Spleen (tissue), 11 donors: ENCODE results near the gene JMJD4. TPM values are rescaled to one million over a fixed set of nuclear protein-coding genes. Genes with fewer than 3 reads are reported as not detected.
"Not testable (repeated sequence)": the region's sequence is repeated elsewhere in the genome, so short reads cannot be mapped to it uniquely, and the experiment has no call there.

ENCODE experiments used
- DNase-seq: peaks from one replicate; pipeline ENCODE4 v3.0.0-alpha.2; 2020
- H3K27ac ChIP-seq, 8 donors: fragments of 200-600 bp; sonication (generic) in 7 of 8; 1 replicate in 4 of 8; 2 replicates in 4 of 8; pipeline versions ENCODE4 v1.5.0 to v1.8.0; 2016 to 2021; ENCODE audit warnings: inconsistent platforms in 4 of 8, mild to moderate bottlenecking in 4 of 8, moderate library complexity in 1 of 8
- H3K27me3 ChIP-seq, 7 donors: fragments of 200-600 bp; sonication (generic) in 6 of 7; replicated peaks in 1 of 7; 1 replicate in 4 of 7; 2 replicates in 3 of 7; pipeline versions ENCODE4 v1.5.0 to v1.8.0; 2016 to 2021; ENCODE audit warnings: inconsistent platforms in 3 of 7, mild to moderate bottlenecking in 1 of 7
- H3K36me3 ChIP-seq, 6 donors: fragments of 200-600 bp; sonication (generic) in 5 of 6; 1 replicate in 4 of 6; 2 replicates in 2 of 6; pipeline versions ENCODE4 v1.5.0 to v1.8.0; 2016 to 2021; ENCODE audit warnings: inconsistent platforms in 2 of 6
- H3K4me1 ChIP-seq, 6 donors: fragments of 200-600 bp; sonication (generic) in 5 of 6; 1 replicate in 3 of 6; 2 replicates in 3 of 6; pipeline versions ENCODE4 v1.5.0 to v1.8.0; 2016 to 2021; ENCODE audit warnings: inconsistent platforms in 3 of 6
- H3K4me3 ChIP-seq, 8 donors: fragments of 200-600 bp; sonication (generic) in 7 of 8; 1 replicate in 4 of 8; 2 replicates in 4 of 8; pipeline versions ENCODE4 v1.5.0 to v1.8.0; 2016 to 2021; ENCODE audit warnings: inconsistent platforms in 4 of 8, mild to moderate bottlenecking in 4 of 8, moderate library complexity in 2 of 8
- H3K9me3 ChIP-seq, 8 donors: fragments of 200-600 bp; sonication (generic) in 7 of 8; 1 replicate in 4 of 8; 2 replicates in 4 of 8; pipeline versions ENCODE4 v1.5.0 to v1.8.0; 2016 to 2021; ENCODE audit warnings: inconsistent platforms in 4 of 8
- CTCF ChIP-seq, 11 experiments: fragments of 200-600 bp in 7 of 11; fragments of 450-650 bp in 4 of 11; sonication (generic) in 4 of 11; IDR thresholded peaks in 8 of 11; conservative IDR thresholded peaks in 3 of 11; 1 replicate in 7 of 11; 2 replicates in 4 of 11; pipeline versions ENCODE4 v1.4.0 to v1.8.0; 2016 to 2021; ENCODE audit warnings: antibody characterized with exemption in 11 of 11, inconsistent platforms in 4 of 11, mild to moderate bottlenecking in 1 of 11
- POLR2A ChIP-seq, 3 donors: fragments of 450-650 bp; IDR thresholded peaks; one replicate each; pipeline ENCODE4 v1.5.1; 2017; ENCODE audit warnings: antibody characterized with exemption in 3 of 3, mild to moderate bottlenecking in 1 of 3
- POLR2AphosphoS5 ChIP-seq, 3 donors: sonication (generic); formaldehyde crosslinking; IDR thresholded peaks; one replicate each; pipeline ENCODE4 v1.5.1; 2017; ENCODE audit warnings: antibody characterized with exemption in 3 of 3
- WGBS, 5 donors: extraction: QIAGEN DNeasy Blood & Tissue Kit in 3 of 5; methylation state at CpG; one replicate each; pipeline versions ENCODE4 v1.1.5 to v1.1.7; 2013 to 2018; 5-methylcytosine and 5-hydroxymethylcytosine counted together
- intact Hi-C: fragments of 100-400 bp; cut with DNase I; formaldehyde crosslinking; loops from one replicate; pipeline ENCODE4 v1.15.0; 2023; ENCODE audit warnings: low total_unique reads
- polyA plus RNA-seq, 3 donors: library from polyadenylated mRNA; stranded (reverse); fragments of 200-250 nt; gene quantifications; one replicate each; pipeline ENCODE4 v1.2.1, GENCODE V29; 2013
- total RNA-seq, 7 donors: library from RNA; depleted of rRNA in 3 of 7; stranded (reverse); fragments of >200 nt in 3 of 7; fragmentation: NEBNext Ultra II Directional in 4 of 7; extraction: Animal tissue kit (Norgen Biotek cat#: 25700) in 4 of 7; gene quantifications; one replicate each; pipeline versions ENCODE4 v1.1.0 to v1.2.1, GENCODE V29; 2016 to 2021
- donor health status: healthy with polysubstance abuse.
- donor health status: DM: no; HTN: no; CAD: no; lungs with moderate emphysema.
- donor health status: DM: no; HTN: no; CAD: no.
- donor health status: Bipolar disorder and iron deficiency.
- donor health status: healthy.
- donor health status: DM: no; HTN: no; CAD: no.
- donor health status: DM: yes; HTN: yes; CAD: no.

JMJD4 gene
- total and polyA plus RNA-seq, 10 donors = 11.2 to 35.4 (median 18.6) TPM

GRCh38 chr1:227709451-227709850 lies 25.7 kb downstream of the JMJD4 start:
- intact Hi-C loops = no loop called here
- Histone ChIP-seq H3K27ac (no peak overlapping the region), H3K36me3 (no peaks in the 10 kb centered on the region), H3K4me1 (no peaks in the 10 kb centered on the region), H3K4me3 (no peak overlapping the region), H3K27me3 (no peaks in the 10 kb centered on the region), H3K9me3 (peaks cover 0 to 68% (median 44%) of the 10 kb centered on the region in 8 donors)
- WGBS, 5 donors = 70 to 92% (median 74%) methylated on average over 1 of the region's 1 CpG
- DNase-seq = no peak
- TF ChIP-seq POLR2A (IDR thresholded peaks at IDR 0.05) (no peak), CTCF (IDR thresholded peaks at IDR 0.05 in 8 of 11, conservative IDR thresholded peaks at IDR 0.05 in 3 of 11) (no peak), POLR2AphosphoS5 (IDR thresholded peaks at IDR 0.05) (no peak)

GRCh38 chr1:227707846-227708245 lies 27.3 kb downstream of the JMJD4 start:
- intact Hi-C loops = no loop called here
- Histone ChIP-seq H3K4me3 (no peak overlapping the region), H3K27ac (no peak overlapping the region), H3K36me3 (no peaks in the 10 kb centered on the region), H3K9me3 (peaks cover 0 to 63% (median 34%) of the 10 kb centered on the region in 8 donors), H3K27me3 (no peaks in the 10 kb centered on the region), H3K4me1 (no peaks in the 10 kb centered on the region)
- TF ChIP-seq POLR2A (IDR thresholded peaks at IDR 0.05) (no peak), POLR2AphosphoS5 (IDR thresholded peaks at IDR 0.05) (no peak), CTCF (IDR thresholded peaks at IDR 0.05 in 8 of 11, conservative IDR thresholded peaks at IDR 0.05 in 3 of 11) (no peak)
- WGBS, 5 donors = 32 to 57% (median 47%) methylated on average over 1 of the region's 1 CpG
- no peak for DNase-seq

GRCh38 chr1:227701631-227702030 lies 33.5 kb downstream of the JMJD4 start:
- H3K4me3 ChIP-seq, H3K36me3 ChIP-seq, DNase-seq, H3K4me1 ChIP-seq, H3K27me3 ChIP-seq, intact Hi-C loops, H3K27ac ChIP-seq: not testable (repeated sequence)
- H3K9me3 ChIP-seq = peaks cover 0 to 64% (median 25%) of the 10 kb centered on the region in 8 donors
- WGBS, 5 donors = 63 to 89% (median 76%) methylated on average over 1 of the region's 1 CpG

- H3K4me3 ChIP-seq = no peak overlapping the region
- H3K27ac ChIP-seq = no peak overlapping the region
- peaks cover 0 to 68% (median 23%) of the 10 kb centered on the region in 8 donors for H3K9me3 ChIP-seq
- H3K4me1 ChIP-seq = no peaks in the 10 kb centered on the region
- no peaks in the 10 kb centered on the region for H3K27me3 ChIP-seq
- no peaks in the 10 kb centered on the region for H3K36me3 ChIP-seq
- 88 to 93% (median 90%) methylated on average over 3 of the region's 3 CpGs for WGBS, 5 donors
- intact Hi-C loops = no loop called here
- DNase-seq = no peak
- TF ChIP-seq POLR2A (IDR thresholded peaks at IDR 0.05) (no peak), CTCF (IDR thresholded peaks at IDR 0.05 in 8 of 11, conservative IDR thresholded peaks at IDR 0.05 in 3 of 11) (no peak), POLR2AphosphoS5 (IDR thresholded peaks at IDR 0.05) (no peak)
Observed at GRCh38 chr1:227697321-227697864, 37.7 kb downstream of the JMJD4 start.

- no peak for TF ChIP-seq POLR2A (IDR thresholded peaks at IDR 0.05)
- no peaks in the 10 kb centered on the region for H3K36me3 ChIP-seq
- WGBS, 5 donors = 78 to 85% (median 79%) methylated on average over 8 of the region's 8 CpGs
- H3K4me1 ChIP-seq = no peaks in the 10 kb centered on the region
- intact Hi-C loops = no loop called here
- H3K27me3 ChIP-seq = no peaks in the 10 kb centered on the region
- DNase-seq = no peak
- H3K9me3 ChIP-seq = peaks cover 0 to 100% (median 99%) of the 10 kb centered on the region in 8 donors
- no peak overlapping the region for H3K27ac ChIP-seq
- no peak overlapping the region for H3K4me3 ChIP-seq
Observed at GRCh38 chr1:227685807-227686206, 49.3 kb downstream of the JMJD4 start.

Other genes starting within 250 kb of the JMJD4 start
- 10 to 100 TPM in 6 of 7 donors, 1 to 10 TPM in 1; 9.2 to 24.5 (median 13.5) TPM for gene ZNF678, start 171.7 kb downstream of the JMJD4 start, total RNA-seq
- 1 to 10 TPM; 1.5 to 2.3 (median 1.7) TPM for gene ZNF678, start 171.7 kb downstream of the JMJD4 start, polyA plus RNA-seq
- 10 to 100 TPM; 20.6 to 42.7 (median 27.8) TPM for gene SNAP47, start 133 bp upstream of the JMJD4 start, total RNA-seq
- gene SNAP47, start 133 bp upstream of the JMJD4 start, polyA plus RNA-seq = 10 to 100 TPM in 2 of 3 donors, 1 to 10 TPM in 1; 10.0 to 14.4 (median 11.2) TPM
- not detected for gene PRSS38, start 80.4 kb upstream of the JMJD4 start, total RNA-seq
- not detected for gene PRSS38, start 80.4 kb upstream of the JMJD4 start, polyA plus RNA-seq
- 1 to 10 TPM in 4 of 7 donors, under 1 TPM in 3; 0.37 to 3.6 (median 1.2) TPM for gene WNT9A, start 212.6 kb upstream of the JMJD4 start, total RNA-seq
- under 1 TPM; 0.08 to 0.70 (median 0.11) TPM for gene WNT9A, start 212.6 kb upstream of the JMJD4 start, polyA plus RNA-seq